Esophagus muscularis mucosa (tissue), 4 donors: ENCODE results near the gene LILRA5. TPM values are rescaled to one million over a fixed set of nuclear protein-coding genes. Genes with fewer than 3 reads are reported as not detected.

Source experiments
- DNase-seq: peaks from one replicate; pipeline ENCODE4 v3.0.0-alpha.2; 2017; ENCODE audit errors: extremely low spot score
- H3K27ac ChIP-seq, 4 donors: fragments of 200-600 bp; sonication (generic); replicated peaks in 1 of 4; 1 replicate in 3 of 4; 2 replicates in 1 of 4; pipeline ENCODE4 v1.5.1; 2016 to 2019; ENCODE audit warnings: mild to moderate bottlenecking in 1 of 4
- H3K27me3 ChIP-seq, 4 donors: fragments of 200-600 bp; sonication (generic); one replicate each; pipeline versions ENCODE4 v1.5.1 to v1.6.0; 2016 to 2019
- H3K36me3 ChIP-seq, 4 donors: fragments of 200-600 bp; sonication (generic); one replicate each; pipeline ENCODE4 v1.5.1; 2016 to 2019
- H3K4me1 ChIP-seq, 4 donors: fragments of 200-600 bp; sonication (generic); one replicate each; pipeline ENCODE4 v1.5.1; 2016 to 2019
- H3K4me3 ChIP-seq, 4 donors: fragments of 200-600 bp; sonication (generic); 1 replicate in 2 of 4; 2 replicates in 2 of 4; pipeline ENCODE4 v1.5.1; 2016 to 2019; ENCODE audit warnings: mild to moderate bottlenecking in 4 of 4, moderate library complexity in 1 of 4
- H3K9me3 ChIP-seq, 4 donors: fragments of 200-600 bp; sonication (generic); 1 replicate in 3 of 4; 2 replicates in 1 of 4; pipeline ENCODE4 v1.5.1; 2016 to 2019
- EP300 ChIP-seq: sonication (generic); formaldehyde crosslinking; IDR thresholded peaks from one replicate; pipeline ENCODE4 v1.6.1; 2017; ENCODE audit warnings: antibody characterized with exemption
- POLR2A ChIP-seq: fragments of 450-650 bp; IDR thresholded peaks from one replicate; pipeline ENCODE4 v1.6.1; 2017; ENCODE audit warnings: antibody characterized with exemption, moderate library complexity, mild to moderate bottlenecking, low read depth
- POLR2AphosphoS5 ChIP-seq, 2 donors: sonication (generic); formaldehyde crosslinking; IDR thresholded peaks; one replicate each; pipeline ENCODE4 v1.6.1; 2017; ENCODE audit warnings: antibody characterized with exemption in 2 of 2
- WGBS: methylation state at CpG from one replicate; pipeline ENCODE4 v1.1.5; 2018; 5-methylcytosine and 5-hydroxymethylcytosine counted together
- intact Hi-C: fragments of 100-400 bp; cut with DNase I; formaldehyde crosslinking; loops from one replicate; pipeline ENCODE4 v1.15.1; 2023
- total RNA-seq, 4 donors: library from RNA; depleted of rRNA; stranded (reverse); fragments of >200 nt; gene quantifications; one replicate each; pipeline versions ENCODE4 v1.1.0 to v1.2.1, GENCODE V29; 2016
- TF ChIP-seq, protein P1 (sequence below), 3 experiments: fragments of 200-600 bp in 2 of 3; fragments of 450-650 bp in 1 of 3; sonication (generic) in 2 of 3; IDR thresholded peaks; one replicate each; pipeline ENCODE4 v1.5.1; 2017 to 2019; ENCODE audit warnings: antibody characterized with exemption in 3 of 3, mild to moderate bottlenecking in 2 of 3, moderate library complexity in 1 of 3

The LILRA5 gene
- total RNA-seq, 4 donors from 2014 or later, result 1.5 to 12.1 (median 2.7) TPM

GRCh38 chr19:54356444-54357056 is 43.6 kb upstream of the LILRA5 start:
- H3K27me3 ChIP-seq, result peaks cover 0 to 24% (median 0%) of the 10 kb centered on the region in 4 donors
- intact Hi-C loops, result no loop called here
- no peak overlapping the region for H3K27ac ChIP-seq
- no peak for TF ChIP-seq POLR2A
- no peak for TF ChIP-seq POLR2AphosphoS5 (IDR thresholded peaks at IDR 0.05)
- no peak for TF ChIP-seq EP300
- TF ChIP-seq, protein P1, sequence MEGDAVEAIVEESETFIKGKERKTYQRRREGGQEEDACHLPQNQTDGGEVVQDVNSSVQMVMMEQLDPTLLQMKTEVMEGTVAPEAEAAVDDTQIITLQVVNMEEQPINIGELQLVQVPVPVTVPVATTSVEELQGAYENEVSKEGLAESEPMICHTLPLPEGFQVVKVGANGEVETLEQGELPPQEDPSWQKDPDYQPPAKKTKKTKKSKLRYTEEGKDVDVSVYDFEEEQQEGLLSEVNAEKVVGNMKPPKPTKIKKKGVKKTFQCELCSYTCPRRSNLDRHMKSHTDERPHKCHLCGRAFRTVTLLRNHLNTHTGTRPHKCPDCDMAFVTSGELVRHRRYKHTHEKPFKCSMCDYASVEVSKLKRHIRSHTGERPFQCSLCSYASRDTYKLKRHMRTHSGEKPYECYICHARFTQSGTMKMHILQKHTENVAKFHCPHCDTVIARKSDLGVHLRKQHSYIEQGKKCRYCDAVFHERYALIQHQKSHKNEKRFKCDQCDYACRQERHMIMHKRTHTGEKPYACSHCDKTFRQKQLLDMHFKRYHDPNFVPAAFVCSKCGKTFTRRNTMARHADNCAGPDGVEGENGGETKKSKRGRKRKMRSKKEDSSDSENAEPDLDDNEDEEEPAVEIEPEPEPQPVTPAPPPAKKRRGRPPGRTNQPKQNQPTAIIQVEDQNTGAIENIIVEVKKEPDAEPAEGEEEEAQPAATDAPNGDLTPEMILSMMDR (IDR thresholded peaks at IDR 0.05), result no peak
- DNase-seq, result no peak
- 76% methylated on average over 12 of the region's 12 CpGs for WGBS
- no peaks in the 10 kb centered on the region for H3K9me3 ChIP-seq
- no peak overlapping the region for H3K4me3 ChIP-seq
- no peaks in the 10 kb centered on the region for H3K4me1 ChIP-seq
- no peaks in the 10 kb centered on the region for H3K36me3 ChIP-seq

GRCh38 chr19:54355675-54356074 is 42.7 kb upstream of the LILRA5 start:
- H3K4me1 ChIP-seq, result no peaks in the 10 kb centered on the region
- DNase-seq, result no peak
- WGBS, result 58% methylated on average over 11 of the region's 14 CpGs
- H3K36me3 ChIP-seq, result no peaks in the 10 kb centered on the region
- no peak overlapping the region for H3K27ac ChIP-seq
- peaks cover 0 to 21% (median 0%) of the 10 kb centered on the region in 4 donors for H3K27me3 ChIP-seq
- intact Hi-C loops, result no loop called here
- no peak for TF ChIP-seq POLR2AphosphoS5 (IDR thresholded peaks at IDR 0.05)
- H3K4me3 ChIP-seq, result no peak overlapping the region
- H3K9me3 ChIP-seq, result no peaks in the 10 kb centered on the region

GRCh38 chr19:54354761-54355160 is 41.8 kb upstream of the LILRA5 start:
- Histone ChIP-seq H3K4me3 (no peak overlapping the region), H3K27me3 (peaks cover 0 to 21% (median 0%) of the 10 kb centered on the region in 4 donors), H3K36me3 (no peaks in the 10 kb centered on the region), H3K9me3 (no peaks in the 10 kb centered on the region), H3K27ac (no peak overlapping the region), H3K4me1 (no peaks in the 10 kb centered on the region)
- no peak for TF ChIP-seq POLR2A
- no peak for TF ChIP-seq POLR2AphosphoS5 (IDR thresholded peaks at IDR 0.05)
- no peak for TF ChIP-seq EP300
- TF ChIP-seq, protein P1 (IDR thresholded peaks at IDR 0.05), result no peak
- intact Hi-C loops, result no loop called here
- DNase-seq, result no peak
- WGBS, result no CpG with 5 or more reads among the region's 3 CpGs

GRCh38 chr19:54352546-54352945 is 39.6 kb upstream of the LILRA5 start:
- Histone ChIP-seq H3K4me3 (no peak overlapping the region), H3K9me3 (no peaks in the 10 kb centered on the region), H3K27ac (no peak overlapping the region), H3K36me3 (no peaks in the 10 kb centered on the region), H3K4me1 (no peaks in the 10 kb centered on the region), H3K27me3 (peaks cover 0 to 28% (median 0%) of the 10 kb centered on the region in 4 donors)
- 44% methylated on average over 3 of the region's 3 CpGs for WGBS
- intact Hi-C loops, result no loop called here
- DNase-seq, result no peak
- no peak for TF ChIP-seq POLR2A
- no peak for TF ChIP-seq POLR2AphosphoS5 (IDR thresholded peaks at IDR 0.05)
- TF ChIP-seq, protein P1 (IDR thresholded peaks at IDR 0.05), result no peak
- no peak for TF ChIP-seq EP300

GRCh38 chr19:54352041-54352440 is 39.1 kb upstream of the LILRA5 start:
- Histone ChIP-seq H3K36me3 (no peaks in the 10 kb centered on the region), H3K27ac (no peak overlapping the region), H3K9me3 (no peaks in the 10 kb centered on the region), H3K4me3 (no peak overlapping the region), H3K4me1 (no peaks in the 10 kb centered on the region), H3K27me3 (peaks cover 0 to 25% (median 0%) of the 10 kb centered on the region in 4 donors)
- 50% methylated on average over 7 of the region's 7 CpGs for WGBS
- TF ChIP-seq POLR2AphosphoS5 (IDR thresholded peaks at IDR 0.05), result no peak
- TF ChIP-seq, protein P1 (IDR thresholded peaks at IDR 0.05), result no peak
- no peak for TF ChIP-seq EP300
- TF ChIP-seq POLR2A, result no peak
- no peak for DNase-seq
- intact Hi-C loops, result no loop called here
